Parathyroid adenoma (tissue), 2 donors: ENCODE data around the gene CMC4.

Source experiments
- H2AFZ ChIP-seq: fragments of 300-600 bp; sonication (generic); one replicate; pipeline ENCODE4 v1.7.0; 2017; ENCODE audit warnings: antibody characterized with exemption, mild to moderate bottlenecking
- H3K27ac ChIP-seq: fragments of 300-600 bp; sonication (generic); one replicate; pipeline ENCODE4 v1.7.0; 2017
- H3K27me3 ChIP-seq: fragments of 300-600 bp; sonication (generic); one replicate; pipeline ENCODE4 v1.7.0; 2017; ENCODE audit warnings: low read length; ENCODE audit not compliant: control insufficient read depth, insufficient read depth
- H3K36me3 ChIP-seq: fragments of 300-600 bp; sonication (generic); one replicate; pipeline ENCODE4 v1.7.0; 2017; ENCODE audit warnings: low read length; ENCODE audit not compliant: control insufficient read depth, insufficient read depth
- H3K4me1 ChIP-seq: fragments of 300-600 bp; sonication (generic); one replicate; pipeline ENCODE4 v1.7.0; 2017; ENCODE audit warnings: control low read depth
- H3K4me2 ChIP-seq: fragments of 300-600 bp; sonication (generic); one replicate; pipeline ENCODE4 v1.7.0; 2017; ENCODE audit warnings: low read length
- H3K4me3 ChIP-seq: fragments of 300-600 bp; sonication (generic); one replicate; pipeline ENCODE4 v1.7.0; 2017; ENCODE audit warnings: low read depth, low read length
- H3K79me2 ChIP-seq: fragments of 300-600 bp; sonication (generic); one replicate; pipeline ENCODE4 v1.7.0; 2017; ENCODE audit warnings: control low read depth
- H3K9ac ChIP-seq: fragments of 300-600 bp; sonication (generic); one replicate; pipeline ENCODE4 v1.7.0; 2017; ENCODE audit warnings: mild to moderate bottlenecking
- H3K9me3 ChIP-seq: fragments of 300-600 bp; sonication (generic); one replicate; pipeline ENCODE4 v1.7.0; 2017; ENCODE audit warnings: low read length; ENCODE audit not compliant: control insufficient read depth
- TF ChIP-seq, protein P1 (sequence below): fragments of 300-600 bp; sonication (generic); IDR thresholded peaks from one replicate; pipeline ENCODE4 v1.7.0; 2017; ENCODE audit warnings: antibody characterized with exemption, mild to moderate bottlenecking
- donor health status: primary hyperparathyroidism.

CMC4 gene

DNA sequence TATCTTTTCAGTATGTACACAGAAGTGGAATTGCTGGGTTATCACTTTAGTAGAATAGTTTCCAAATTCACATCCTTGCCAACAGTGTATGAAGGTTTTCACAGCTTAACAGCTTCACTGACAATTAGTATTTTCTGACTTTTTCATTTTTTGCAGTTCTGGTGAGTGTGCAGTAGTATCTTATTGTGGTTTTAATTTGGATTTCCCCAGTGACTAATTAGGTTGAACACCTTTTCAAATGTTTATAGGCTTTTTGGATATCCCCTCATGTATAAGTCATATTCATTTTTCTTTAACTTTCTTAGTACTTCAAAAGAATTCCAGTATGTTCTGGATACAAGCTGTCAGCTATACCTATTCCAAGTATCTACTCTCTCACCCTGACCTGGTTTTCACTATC, 37.5 kb upstream of the CMC4 start:
- no peak overlapping the region for H3K27ac ChIP-seq
- H3K9ac ChIP-seq, result no peak overlapping the region
- no peaks in the 10 kb centered on the region for H3K27me3 ChIP-seq
- no peaks in the 10 kb centered on the region for H3K9me3 ChIP-seq
- H3K4me2 ChIP-seq, result no peak overlapping the region
- TF ChIP-seq, protein P1, sequence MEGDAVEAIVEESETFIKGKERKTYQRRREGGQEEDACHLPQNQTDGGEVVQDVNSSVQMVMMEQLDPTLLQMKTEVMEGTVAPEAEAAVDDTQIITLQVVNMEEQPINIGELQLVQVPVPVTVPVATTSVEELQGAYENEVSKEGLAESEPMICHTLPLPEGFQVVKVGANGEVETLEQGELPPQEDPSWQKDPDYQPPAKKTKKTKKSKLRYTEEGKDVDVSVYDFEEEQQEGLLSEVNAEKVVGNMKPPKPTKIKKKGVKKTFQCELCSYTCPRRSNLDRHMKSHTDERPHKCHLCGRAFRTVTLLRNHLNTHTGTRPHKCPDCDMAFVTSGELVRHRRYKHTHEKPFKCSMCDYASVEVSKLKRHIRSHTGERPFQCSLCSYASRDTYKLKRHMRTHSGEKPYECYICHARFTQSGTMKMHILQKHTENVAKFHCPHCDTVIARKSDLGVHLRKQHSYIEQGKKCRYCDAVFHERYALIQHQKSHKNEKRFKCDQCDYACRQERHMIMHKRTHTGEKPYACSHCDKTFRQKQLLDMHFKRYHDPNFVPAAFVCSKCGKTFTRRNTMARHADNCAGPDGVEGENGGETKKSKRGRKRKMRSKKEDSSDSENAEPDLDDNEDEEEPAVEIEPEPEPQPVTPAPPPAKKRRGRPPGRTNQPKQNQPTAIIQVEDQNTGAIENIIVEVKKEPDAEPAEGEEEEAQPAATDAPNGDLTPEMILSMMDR, result no peak
- no peaks in the 10 kb centered on the region for H3K79me2 ChIP-seq
- H3K36me3 ChIP-seq, result no peaks in the 10 kb centered on the region
- no peaks in the 10 kb centered on the region for H3K4me1 ChIP-seq
- no peak overlapping the region for H3K4me3 ChIP-seq
- H2AFZ ChIP-seq, result no peak overlapping the region

DNA sequence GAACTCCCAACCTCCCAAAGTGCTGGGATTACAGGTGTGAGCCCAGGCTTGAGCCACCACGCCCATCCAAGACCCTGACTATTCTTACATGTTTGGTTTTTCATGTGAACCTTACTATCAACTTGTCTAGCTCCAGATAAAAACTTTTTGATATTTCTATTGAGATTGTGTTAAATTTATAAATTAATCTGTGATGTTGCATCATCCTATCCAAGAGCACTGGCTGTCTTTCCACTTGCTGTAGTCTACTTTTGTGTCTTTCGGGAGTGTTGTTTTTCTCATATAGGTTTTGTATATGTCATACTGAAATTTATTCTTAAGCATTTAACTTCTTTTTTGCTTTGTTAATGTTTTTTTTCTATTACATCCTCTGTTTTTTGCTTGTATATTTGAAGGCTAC, 35.0 kb upstream of the CMC4 start:
- H3K4me1 ChIP-seq, result no peaks in the 10 kb centered on the region
- no peak overlapping the region for H2AFZ ChIP-seq
- no peak overlapping the region for H3K27ac ChIP-seq
- H3K4me3 ChIP-seq, result no peak overlapping the region
- H3K4me2 ChIP-seq, result no peak overlapping the region
- no peaks in the 10 kb centered on the region for H3K79me2 ChIP-seq
- H3K27me3 ChIP-seq, result no peaks in the 10 kb centered on the region
- H3K9me3 ChIP-seq, result no peaks in the 10 kb centered on the region
- no peaks in the 10 kb centered on the region for H3K36me3 ChIP-seq
- H3K9ac ChIP-seq, result no peak overlapping the region
- TF ChIP-seq, protein P1, result no peak

DNA sequence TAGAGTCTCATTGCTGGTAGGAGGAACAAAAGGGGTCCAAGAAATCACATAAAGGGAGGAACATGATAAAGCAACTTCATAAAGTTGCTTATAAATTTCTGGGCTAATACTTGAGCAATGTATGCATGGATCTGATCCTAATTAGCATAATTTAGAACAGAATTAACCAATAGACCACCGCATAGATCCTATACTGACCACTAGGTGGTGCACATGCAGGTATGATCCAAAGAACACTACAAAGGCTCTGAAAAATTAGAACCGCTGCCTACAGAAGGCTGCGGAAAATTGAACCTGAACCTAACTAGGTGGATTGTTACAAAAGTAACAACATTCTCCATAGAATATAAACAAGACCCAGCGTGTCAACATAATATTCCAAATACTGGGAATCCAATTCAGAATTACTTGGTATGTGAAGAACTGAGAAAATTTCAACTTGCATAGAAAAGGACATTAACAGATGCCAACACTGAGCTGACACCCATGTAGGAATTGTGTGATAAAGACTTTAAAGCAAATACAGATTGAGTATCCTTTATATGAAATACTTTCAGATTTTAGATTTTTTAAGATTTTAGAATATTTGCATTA, 23.6 kb upstream of the CMC4 start:
- Histone ChIP-seq H2AFZ (no peak overlapping the region), H3K79me2 (no peaks in the 10 kb centered on the region), H3K4me1 (no peaks in the 10 kb centered on the region), H3K36me3 (no peaks in the 10 kb centered on the region), H3K4me3 (no peak overlapping the region), H3K27me3 (no peaks in the 10 kb centered on the region), H3K9me3 (no peaks in the 10 kb centered on the region), H3K4me2 (no peak overlapping the region), H3K27ac (no peak overlapping the region), H3K9ac (no peak overlapping the region)
- TF ChIP-seq, protein P1, result peak; percentile 40

DNA sequence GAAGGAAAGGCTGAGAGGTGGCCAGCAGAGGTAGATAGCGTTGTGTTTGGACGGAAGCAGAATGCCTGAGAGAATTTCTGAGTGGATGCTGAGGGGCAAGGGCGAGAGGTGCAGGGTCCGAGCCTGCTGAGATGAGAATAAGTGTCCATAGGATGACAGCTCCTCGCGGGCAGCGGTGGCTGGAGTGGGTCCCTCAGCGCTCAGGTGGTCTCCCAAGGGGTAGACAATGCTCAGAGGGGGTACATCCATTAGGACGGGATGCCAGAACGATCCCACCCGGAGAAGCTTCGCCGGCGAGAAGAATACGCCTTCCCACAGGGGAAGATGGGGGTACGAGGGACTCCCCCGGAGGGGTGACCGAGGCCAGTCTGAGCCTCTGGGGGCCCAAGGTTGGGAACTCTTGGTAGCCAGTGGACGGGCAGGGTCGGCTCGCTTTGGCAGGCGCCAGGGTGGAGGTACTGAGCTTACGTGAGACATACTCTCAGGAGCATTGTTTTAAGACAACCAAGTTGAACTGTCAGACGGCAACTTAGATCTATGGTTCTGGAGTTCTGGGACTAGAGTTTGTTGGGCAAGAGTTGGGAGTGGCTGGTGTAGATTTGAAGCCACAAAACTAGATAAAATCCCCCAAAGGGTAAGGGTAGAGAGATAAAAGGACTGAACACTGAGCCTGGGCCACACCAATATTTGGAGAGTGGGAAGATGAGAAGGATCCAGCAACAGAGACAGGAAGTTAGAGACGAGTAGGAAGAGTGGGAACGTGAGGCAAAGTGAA, 16.2 kb upstream of the CMC4 start:
- H3K4me3 ChIP-seq, result no peak overlapping the region
- H3K4me1 ChIP-seq, result no peaks in the 10 kb centered on the region
- H2AFZ ChIP-seq, result no peak overlapping the region
- H3K9ac ChIP-seq, result no peak overlapping the region
- H3K27me3 ChIP-seq, result no peaks in the 10 kb centered on the region
- no peak overlapping the region for H3K4me2 ChIP-seq
- TF ChIP-seq, protein P1, result no peak
- no peaks in the 10 kb centered on the region for H3K36me3 ChIP-seq
- H3K9me3 ChIP-seq, result no peaks in the 10 kb centered on the region
- H3K27ac ChIP-seq, result no peak overlapping the region
- no peaks in the 10 kb centered on the region for H3K79me2 ChIP-seq
